Neuronal stem cell (in vitro differentiated cells): ENCODE measurements around the gene SLC6A19.

Experiments
- DNase-seq: peaks from one replicate; pipeline ENCODE4 v3.0.0-alpha.2; 2013; ENCODE audit warnings: low spot score
- H2AFZ ChIP-seq: one replicate; pipeline ENCODE4 v1.6.1; 2013; ENCODE audit warnings: mild to moderate bottlenecking, low read length, inconsistent platforms
- H2AK5ac ChIP-seq: 2 replicates; pipeline ENCODE4 v1.6.1; 2013; ENCODE audit warnings: low read depth, mild to moderate bottlenecking, inconsistent platforms, low read length, moderate library complexity, mixed read lengths
- H2BK120ac ChIP-seq: 2 replicates; pipeline ENCODE4 v1.6.1; 2013; ENCODE audit warnings: low read depth, mild to moderate bottlenecking, inconsistent platforms, low read length, moderate library complexity, mixed read lengths
- H2BK12ac ChIP-seq: one replicate; pipeline ENCODE4 v1.6.1; 2013; ENCODE audit warnings: low read length, inconsistent platforms
- H2BK15ac ChIP-seq: 2 replicates; pipeline ENCODE4 v1.6.1; 2013; ENCODE audit warnings: mild to moderate bottlenecking, low read length, inconsistent platforms, mixed read lengths
- H2BK5ac ChIP-seq: one replicate; pipeline ENCODE4 v1.6.1; 2013; ENCODE audit warnings: inconsistent platforms, mild to moderate bottlenecking, low read length, moderate library complexity
- H3K14ac ChIP-seq: one replicate; pipeline ENCODE4 v1.6.1; 2013; ENCODE audit warnings: low read length, inconsistent platforms
- H3K18ac ChIP-seq: 2 replicates; pipeline ENCODE4 v1.6.1; 2013; ENCODE audit warnings: low read length, inconsistent platforms
- H3K23ac ChIP-seq: 2 replicates; pipeline ENCODE4 v1.6.1; 2013; ENCODE audit warnings: low read depth, mild to moderate bottlenecking, mixed read lengths, low read length, inconsistent platforms; ENCODE audit not compliant: poor library complexity
- H3K27ac ChIP-seq: replicated peaks from 3 replicates; pipeline ENCODE4 v1.5.1; 2013; ENCODE audit warnings: low read length, inconsistent platforms
- H3K27me3 ChIP-seq, 3 experiments: 2 replicates each; pipeline ENCODE4 v1.6.1; 2013; ENCODE audit warnings: low read length in 3 of 3, mild to moderate bottlenecking in 2 of 3, inconsistent platforms in 1 of 3, low read depth in 1 of 3, mixed read lengths in 1 of 3, moderate library complexity in 1 of 3; ENCODE audit not compliant: control insufficient read depth in 3 of 3, insufficient read depth in 3 of 3
- H3K36me3 ChIP-seq, 2 donors: replicated peaks in 1 of 2; 2 replicates each; pipeline ENCODE4 v1.6.1; 2013; ENCODE audit warnings: low read length in 2 of 2; ENCODE audit not compliant: control insufficient read depth in 2 of 2, insufficient read depth in 2 of 2
- H3K4ac ChIP-seq: 2 replicates; pipeline ENCODE4 v1.6.1; 2013; ENCODE audit warnings: inconsistent platforms, mild to moderate bottlenecking, low read length, moderate library complexity
- H3K4me1 ChIP-seq, 2 donors: 1 replicate in 1 of 2; 2 replicates in 1 of 2; pipeline ENCODE4 v1.6.1; 2013; ENCODE audit warnings: low read length in 2 of 2, low read depth in 1 of 2; ENCODE audit not compliant: control insufficient read depth in 2 of 2, insufficient read depth in 1 of 2
- H3K4me2 ChIP-seq: one replicate; pipeline ENCODE4 v1.6.1; 2013; ENCODE audit warnings: mild to moderate bottlenecking, low read length, inconsistent platforms; ENCODE audit not compliant: insufficient read depth, poor library complexity, severe bottlenecking
- H3K4me3 ChIP-seq, 2 donors: 2 replicates each; pipeline ENCODE4 v1.5.1; 2013; ENCODE audit warnings: low read length in 2 of 2, mild to moderate bottlenecking in 2 of 2, inconsistent platforms in 1 of 2, moderate library complexity in 1 of 2
- H3K79me1 ChIP-seq: one replicate; pipeline ENCODE4 v1.6.1; 2013; ENCODE audit warnings: low read depth, mild to moderate bottlenecking, inconsistent platforms, low read length, moderate library complexity
- H3K9ac ChIP-seq: one replicate; pipeline ENCODE4 v1.6.1; 2013; ENCODE audit warnings: mild to moderate bottlenecking, low read depth, low read length, inconsistent platforms; ENCODE audit not compliant: poor library complexity
- H3K9me3 ChIP-seq, 2 donors: replicated peaks in 1 of 2; 2 replicates each; pipeline versions ENCODE3 to v1.6.1; 2013; ENCODE audit warnings: low read length in 2 of 2, mild to moderate bottlenecking in 2 of 2, inconsistent platforms in 1 of 2, low read depth in 1 of 2, mixed read lengths in 1 of 2, moderate library complexity in 1 of 2; ENCODE audit not compliant: control insufficient read depth in 2 of 2, insufficient read depth in 1 of 2
- H4K8ac ChIP-seq: one replicate; pipeline ENCODE4 v1.6.1; 2013; ENCODE audit warnings: low read depth, mild to moderate bottlenecking, inconsistent platforms, low read length, moderate library complexity
- H4K91ac ChIP-seq: one replicate; pipeline ENCODE4 v1.6.1; 2013; ENCODE audit warnings: low read length, low read depth, mild to moderate bottlenecking, inconsistent platforms; ENCODE audit not compliant: poor library complexity
- WGBS, 2 donors: extraction: QIAGEN DNeasy Blood & Tissue Kit; methylation state at CpG; one replicate each; pipeline ENCODE4 v1.1.7; 2013; ENCODE audit warnings: missing lambda C conversion rate in 2 of 2, mixed read lengths in 1 of 2; ENCODE audit not compliant: insufficient read length in 2 of 2, insufficient replicate concordance in 1 of 2; ENCODE audit errors: extremely low coverage in 2 of 2; 5-methylcytosine and 5-hydroxymethylcytosine counted together

Gene SLC6A19

DNA sequence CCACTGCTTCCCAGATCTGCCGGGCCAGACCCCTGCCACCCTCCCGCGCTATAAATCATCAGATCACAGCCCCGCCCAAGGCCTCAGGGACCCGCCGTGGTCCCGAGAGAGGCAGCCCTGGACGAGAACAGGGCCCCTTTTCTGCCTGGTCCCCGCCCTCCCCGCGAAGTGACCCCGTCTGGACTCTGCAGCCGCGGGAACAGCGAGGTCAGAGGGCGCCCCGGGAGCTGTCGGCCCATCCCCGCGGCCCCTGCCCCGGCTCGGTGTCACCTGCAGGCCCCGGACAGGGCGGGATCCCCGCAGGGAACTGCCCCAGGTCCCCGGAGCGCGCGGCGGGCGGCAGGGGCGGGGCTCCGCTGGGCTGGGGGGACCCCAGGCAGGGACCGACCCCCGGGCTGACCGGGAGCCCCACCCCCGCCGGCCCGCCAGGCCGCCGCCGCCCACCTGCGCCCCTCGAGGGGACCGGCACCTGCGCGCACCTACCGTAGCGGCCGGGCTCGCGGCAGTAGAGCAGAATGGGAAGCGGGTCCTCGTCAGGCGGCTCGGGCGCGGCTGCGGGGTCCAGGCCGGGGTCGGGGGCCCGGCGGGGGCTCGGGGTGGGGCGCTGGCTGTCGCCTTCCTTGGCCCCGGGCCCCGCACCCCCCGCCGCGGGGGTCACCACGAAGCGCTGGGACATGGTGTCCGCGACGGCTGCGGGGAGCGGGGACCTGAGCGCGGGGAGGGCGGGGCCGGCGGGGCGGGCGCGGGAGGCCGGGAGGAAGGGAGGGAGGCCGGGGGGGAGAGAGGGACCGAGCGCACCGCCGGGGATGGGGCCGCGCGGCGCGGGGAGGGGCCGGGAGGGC is 46.0 kb upstream of the SLC6A19 start:
- Histone ChIP-seq H3K27me3 (peaks cover 9 to 87% (median 35%) of the 10 kb centered on the region in 3 experiments), H3K27ac (no peak overlapping the region), H3K4ac (no peak overlapping the region), H3K79me1 (peaks cover 3% of the 10 kb centered on the region), H2BK12ac (no peak overlapping the region), H2BK15ac (no peak overlapping the region), H3K18ac (peak overlapping the region; percentile 65), H4K91ac (no peak overlapping the region), H3K9me3 (peaks cover 6 to 7% of the 10 kb centered on the region in 2 donors), H3K23ac (peak overlapping the region; percentile 52), H3K4me2 (peak overlapping the region; percentile 48), H2BK5ac (no peak overlapping the region), H2AK5ac (peak overlapping the region; percentile 7), H4K8ac (no peak overlapping the region), H2BK120ac (no peak overlapping the region), H2AFZ (peak overlapping the region; percentile 71), H3K4me3 (peak overlapping the region in 1 of 2 donors; percentile 59), H3K14ac (no peak overlapping the region), H3K4me1 (no peaks in the 10 kb centered on the region), H3K9ac (peak overlapping the region; percentile 50), H3K36me3 (no peaks in the 10 kb centered on the region)
- no peak for DNase-seq
- WGBS, 2 donors = no CpG with 5 or more reads among the region's 98 CpGs

DNA sequence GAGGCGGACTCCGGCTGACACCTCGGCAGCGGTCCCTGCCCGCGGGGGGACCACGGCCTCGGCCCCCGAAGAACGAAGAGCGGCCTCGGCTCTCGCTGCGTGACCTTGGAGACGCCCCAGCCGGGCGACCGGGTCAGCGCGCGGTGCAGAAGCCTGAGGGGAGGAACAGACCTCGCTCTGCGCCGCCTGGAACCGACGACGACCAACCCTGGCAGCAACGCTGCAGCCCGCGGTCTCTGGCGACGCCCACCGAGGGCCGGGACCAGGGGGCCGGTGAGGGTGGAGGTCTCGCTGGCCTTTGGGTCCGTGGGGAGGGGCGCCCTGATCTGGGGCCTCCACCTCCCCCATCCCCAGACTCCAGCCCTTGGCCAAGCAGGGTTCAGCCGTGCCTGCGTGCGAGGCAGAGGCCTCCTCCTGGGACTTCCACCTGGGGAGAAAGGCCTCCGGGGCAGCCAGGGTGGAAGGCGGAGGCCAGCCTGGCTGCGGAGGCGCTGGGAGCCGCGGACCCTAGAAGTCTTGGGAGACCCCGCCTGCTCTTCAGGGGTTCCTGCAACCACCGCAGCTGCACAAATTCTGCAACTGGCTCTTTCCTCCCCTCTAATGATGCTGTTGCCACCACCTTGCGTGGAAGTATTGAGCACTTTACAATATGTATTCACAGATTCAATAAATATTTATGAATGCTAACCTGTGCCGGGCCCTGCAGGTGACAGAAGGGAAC is 45.2 kb upstream of the SLC6A19 start:
- H3K9me3 ChIP-seq = peaks cover 6 to 7% of the 10 kb centered on the region in 2 donors
- H3K27me3 ChIP-seq = peaks cover 9 to 84% (median 35%) of the 10 kb centered on the region in 3 experiments
- H3K36me3 ChIP-seq = no peaks in the 10 kb centered on the region
- H4K91ac ChIP-seq = no peak overlapping the region
- H2BK12ac ChIP-seq = no peak overlapping the region
- peak overlapping the region; percentile 50 for H3K9ac ChIP-seq
- no peak overlapping the region for H3K14ac ChIP-seq
- no peak overlapping the region for H2BK5ac ChIP-seq
- peak overlapping the region; percentile 48 for H3K4me2 ChIP-seq
- H3K18ac ChIP-seq = peak overlapping the region; percentile 65
- peak overlapping the region; percentile 23 for H2AK5ac ChIP-seq
- H4K8ac ChIP-seq = peak overlapping the region; percentile 7
- no peak for DNase-seq
- no peaks in the 10 kb centered on the region for H3K4me1 ChIP-seq
- no peak overlapping the region for H3K27ac ChIP-seq
- peak overlapping the region in 1 of 2 donors; percentile 59 for H3K4me3 ChIP-seq
- peak overlapping the region; percentile 71 for H2AFZ ChIP-seq
- H3K23ac ChIP-seq = peak overlapping the region; percentile 52
- no peak overlapping the region for H2BK15ac ChIP-seq
- H2BK120ac ChIP-seq = no peak overlapping the region
- H3K79me1 ChIP-seq = peaks cover 3% of the 10 kb centered on the region
- no peak overlapping the region for H3K4ac ChIP-seq
- WGBS, 2 donors = no CpG with 5 or more reads among the region's 51 CpGs

DNA sequence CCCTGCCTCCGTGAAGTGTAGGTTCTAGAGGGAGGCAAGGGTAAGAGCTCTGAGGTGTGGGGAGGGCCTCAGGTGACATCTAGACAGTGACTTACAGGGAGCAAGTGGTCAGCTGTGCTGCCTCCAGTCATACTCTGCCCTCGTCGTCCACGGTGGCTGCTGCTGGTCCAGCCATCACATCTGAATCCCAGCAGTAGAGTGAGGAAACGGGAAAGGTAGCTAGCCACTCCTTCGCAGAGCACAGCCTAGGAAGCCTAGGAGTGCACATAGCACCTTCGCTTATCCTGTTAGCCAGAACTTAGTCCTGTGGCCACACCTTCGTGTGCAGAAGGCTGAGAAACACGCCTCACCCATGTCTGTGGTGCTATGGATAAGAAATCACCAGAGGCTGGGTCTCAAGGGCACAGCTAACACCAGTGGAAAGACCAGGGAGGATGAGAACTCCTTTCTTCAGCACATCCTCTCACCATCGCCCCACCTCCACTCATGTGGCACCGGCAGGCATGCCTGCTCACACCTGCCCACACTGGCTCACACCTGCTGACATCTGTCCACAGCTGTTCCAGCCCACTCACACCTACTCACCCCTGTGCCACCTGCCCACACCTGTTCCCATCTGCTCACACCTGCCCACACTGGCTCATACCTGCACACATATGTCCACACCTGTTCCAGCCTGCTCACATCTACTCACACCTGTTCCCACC is 44.5 kb upstream of the SLC6A19 start:
- Histone ChIP-seq H3K27ac (no peak overlapping the region), H3K9ac (no peak overlapping the region), H2BK12ac (no peak overlapping the region), H3K4me3 (peak overlapping the region in 1 of 2 donors; percentile 40), H3K23ac (no peak overlapping the region), H3K14ac (peak overlapping the region; percentile 14), H4K91ac (no peak overlapping the region), H3K36me3 (no peaks in the 10 kb centered on the region), H3K79me1 (peaks cover 3% of the 10 kb centered on the region), H4K8ac (no peak overlapping the region), H2AFZ (no peak overlapping the region), H3K18ac (peak overlapping the region; percentile 23), H2AK5ac (no peak overlapping the region), H2BK5ac (no peak overlapping the region), H2BK15ac (no peak overlapping the region), H3K4me2 (no peak overlapping the region), H3K27me3 (peaks cover 9 to 78% (median 35%) of the 10 kb centered on the region in 3 experiments), H3K4me1 (no peaks in the 10 kb centered on the region), H3K4ac (no peak overlapping the region), H2BK120ac (no peak overlapping the region), H3K9me3 (peaks cover 6 to 7% of the 10 kb centered on the region in 2 donors)
- no CpG with 5 or more reads among the region's 11 CpGs for WGBS, 2 donors
- no peak for DNase-seq
